WTC11 (cell line): ENCODE data around the gene SNAPC4. TPM values are rescaled to one million over a fixed set of nuclear protein-coding genes. Genes with fewer than 3 reads are reported as not detected.

Experiments
- ATAC-seq: fragments of 200-7000 bp; cut with Tn5 transposase; 2 replicates; pipeline ENCODE4 v1.10.0; 2021; ENCODE audit warnings: mild to moderate bottlenecking, moderate library complexity
- CTCF ChIA-PET: fragments of 300-600 bp; sonication (Branson Sonifier 250); formaldehyde crosslinking; loops from one replicate; lab custom pipeline; 2021; ENCODE audit warnings: antibody characterized with exemption; lab: Charles Lee
- POLR2A ChIA-PET: fragments of 350-600 bp; sonication (Branson Sonifier 250); formaldehyde crosslinking; loops from one replicate; lab custom pipeline; 2021; ENCODE audit warnings: antibody characterized with exemption; lab: Charles Lee
- DNase-seq: peaks from one replicate; pipeline ENCODE4 v3.0.0; 2021; ENCODE audit warnings: low spot score
- H3K27ac Mint-ChIP-seq: 2 replicates; pipeline ENCODE4 v1.8.0; 2021; ENCODE audit warnings: mixed read lengths
- H3K27me3 Mint-ChIP-seq: 2 replicates; pipeline ENCODE4 v1.8.0; 2021; ENCODE audit warnings: low read depth, mild to moderate bottlenecking, moderate library complexity, mixed read lengths
- H3K36me3 Mint-ChIP-seq: 2 replicates; pipeline ENCODE4 v1.8.0; 2021; ENCODE audit warnings: mixed read lengths
- H3K4me1 Mint-ChIP-seq: 2 replicates; pipeline ENCODE4 v1.8.0; 2022; ENCODE audit warnings: mixed read lengths
- H3K4me3 Mint-ChIP-seq: 2 replicates; pipeline ENCODE4 v1.8.0; 2021; ENCODE audit warnings: mild to moderate bottlenecking, moderate library complexity, mixed read lengths
- H3K9me3 Mint-ChIP-seq: 2 replicates; pipeline ENCODE4 v1.8.0; 2021; ENCODE audit warnings: mixed read lengths
- ARID4B ChIP-seq: sonication (generic); formaldehyde crosslinking; IDR thresholded peaks from 2 replicates; pipeline ENCODE4 v1.8.0; 2023; ENCODE audit warnings: missing genetic modification reagents, mild to moderate bottlenecking, borderline replicate concordance
- ATF6 ChIP-seq: sonication (generic); formaldehyde crosslinking; IDR thresholded peaks from 2 replicates; pipeline ENCODE4 v1.8.1; 2023; ENCODE audit warnings: mild to moderate bottlenecking, missing genetic modification reagents
- CBFB ChIP-seq: sonication (generic); formaldehyde crosslinking; IDR thresholded peaks from 2 replicates; pipeline ENCODE4 v1.8.1; 2022; ENCODE audit warnings: mild to moderate bottlenecking, low read depth, missing genetic modification reagents
- ETV6 ChIP-seq: sonication (generic); formaldehyde crosslinking; IDR thresholded peaks from 2 replicates; pipeline ENCODE4 v1.8.1; 2022; ENCODE audit warnings: mild to moderate bottlenecking, missing genetic modification reagents
- FOXK1 ChIP-seq: sonication (generic); formaldehyde crosslinking; IDR thresholded peaks from 2 replicates; pipeline ENCODE4 v1.8.0; 2022; ENCODE audit warnings: mild to moderate bottlenecking, moderate library complexity, missing genetic modification reagents
- GTF2I ChIP-seq: fragments of 250-450 bp; sonication (Bioruptor Pico); conservative IDR thresholded peaks from 2 replicates; pipeline ENCODE4 v1.4.0; 2021; ENCODE audit warnings: mild to moderate bottlenecking
- NR1H2 ChIP-seq: sonication (generic); formaldehyde crosslinking; IDR thresholded peaks from 2 replicates; pipeline ENCODE4 v1.9.0; 2021; ENCODE audit warnings: mild to moderate bottlenecking, moderate library complexity, missing genetic modification reagents
- NR2C2 ChIP-seq: sonication (generic); formaldehyde crosslinking; IDR thresholded peaks from 2 replicates; pipeline ENCODE4 v1.8.0; 2022; ENCODE audit warnings: mild to moderate bottlenecking, missing genetic modification reagents
- RELA ChIP-seq: sonication (generic); formaldehyde crosslinking; IDR thresholded peaks from 2 replicates; pipeline ENCODE4 v1.8.1; 2022; ENCODE audit warnings: missing genetic modification reagents, mild to moderate bottlenecking, borderline replicate concordance
- RORB ChIP-seq: fragments of 250-450 bp; sonication (Bioruptor Pico); IDR thresholded peaks from 2 replicates; pipeline ENCODE4 v1.9.0; 2021; ENCODE audit warnings: mild to moderate bottlenecking
- SMAD4 ChIP-seq: sonication (generic); formaldehyde crosslinking; IDR thresholded peaks from 2 replicates; pipeline ENCODE4 v1.8.0; 2022; ENCODE audit warnings: mild to moderate bottlenecking, missing genetic modification reagents
- TCF7 ChIP-seq: sonication (generic); formaldehyde crosslinking; IDR thresholded peaks from 2 replicates; pipeline ENCODE4 v1.8.0; 2022; ENCODE audit warnings: mild to moderate bottlenecking, low read depth, missing genetic modification reagents, moderate library complexity
- ZNF317 ChIP-seq: sonication (generic); formaldehyde crosslinking; IDR thresholded peaks from 2 replicates; pipeline ENCODE4 v1.8.1; 2023; ENCODE audit warnings: low read depth, mild to moderate bottlenecking, moderate library complexity, missing genetic modification reagents, borderline replicate concordance
- ZNF416 ChIP-seq: fragments of 250-450 bp; sonication (Bioruptor Pico); IDR thresholded peaks from 2 replicates; pipeline ENCODE4 v1.9.0; 2021; ENCODE audit warnings: mild to moderate bottlenecking, inconsistent platforms
- ZNF423 ChIP-seq: fragments of 250-450 bp; sonication (Bioruptor Pico); IDR thresholded peaks from 2 replicates; pipeline ENCODE4 v2.1.2; 2022; ENCODE audit warnings: mild to moderate bottlenecking, moderate library complexity
- total RNA-seq: library from RNA; stranded (reverse); gene quantifications from 3 replicates; pipeline ENCODE4 v1.2.3, GENCODE V29; 2021
- TF ChIP-seq, protein P1 (sequence below): sonication (generic); formaldehyde crosslinking; IDR thresholded peaks from 2 replicates; pipeline ENCODE4 v1.8.0; 2022; ENCODE audit warnings: mild to moderate bottlenecking, missing genetic modification reagents
- TF ChIP-seq, protein P2 (sequence below): fragments of 250-450 bp; sonication (Bioruptor Pico); IDR thresholded peaks from 2 replicates; pipeline ENCODE4 v1.8.0; 2021; ENCODE audit warnings: mild to moderate bottlenecking
- TF ChIP-seq, protein P3 (sequence below): sonication (generic); formaldehyde crosslinking; IDR thresholded peaks from 2 replicates; pipeline ENCODE4 v1.8.0; 2022; ENCODE audit warnings: mild to moderate bottlenecking, missing genetic modification reagents

Gene SNAPC4
- total RNA-seq, 1 experiment from 2014 or later: 22.8 TPM

DNA sequence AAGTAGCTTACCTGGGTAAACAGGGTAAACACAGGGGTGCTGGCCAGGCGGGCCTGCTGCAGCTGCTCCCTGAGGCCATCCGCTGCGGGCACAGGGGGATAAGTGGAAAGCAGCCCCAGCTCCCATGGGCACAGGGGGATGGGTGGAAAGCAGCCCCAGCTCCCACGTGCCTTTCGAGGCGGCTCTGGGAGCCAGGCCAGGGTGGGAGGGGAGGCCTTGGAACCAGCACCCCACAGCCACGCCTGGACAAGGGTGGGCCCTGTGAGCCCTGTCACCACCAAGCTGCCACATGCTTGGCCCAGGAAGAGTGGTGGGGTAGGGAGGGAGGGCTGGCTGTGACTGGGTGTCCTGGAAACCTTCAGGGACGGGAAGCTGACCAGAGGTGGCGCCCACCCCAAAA is 18.7 kb downstream of the SNAPC4 start:
- Mint-ChIP-seq H3K9me3 (no peaks in the 10 kb centered on the region), H3K36me3 (peaks cover 21% of the 10 kb centered on the region), H3K4me1 (no peaks in the 10 kb centered on the region)
- TF ChIP-seq ATF6 (CRISPR knock-in tag) (no peak), RELA (CRISPR knock-in tag) (no peak), ZNF416 (CRISPR knock-in tag) (no peak), RORB (CRISPR knock-in tag) (no peak)
- TF ChIP-seq, all 79 proteins: peak for 0
- POLR2A ChIA-PET: no interaction called here
- ATAC-seq (no peak), DNase-seq (no peak)
- Mint-ChIP-seq H3K27ac (no peak overlapping the region), H3K27me3 (no peaks in the 10 kb centered on the region), H3K4me3 (no peak overlapping the region)
- CTCF ChIA-PET: no interaction called here

DNA sequence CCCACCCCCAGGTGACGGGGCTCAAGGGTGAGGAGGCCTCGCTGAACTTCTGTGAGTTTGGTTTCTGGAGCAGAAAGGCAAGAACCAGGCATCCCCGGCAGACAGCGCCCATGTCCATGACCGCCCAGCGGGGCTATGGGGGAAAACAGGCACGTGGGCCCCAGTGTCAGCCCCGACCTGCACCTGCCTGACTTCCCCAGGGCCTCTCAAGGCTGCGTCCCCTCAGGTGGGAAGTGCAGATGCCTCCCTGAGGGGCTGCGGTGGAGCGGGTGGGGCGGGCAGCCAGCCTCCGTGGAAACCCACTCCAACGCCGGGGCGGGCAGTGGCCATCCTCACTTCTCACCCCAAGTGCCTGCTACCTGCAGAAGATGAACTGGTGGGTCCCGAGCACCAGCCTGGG is 19.6 kb downstream of the SNAPC4 start:
- CTCF ChIA-PET: no interaction called here
- Mint-ChIP-seq H3K27ac (no peak overlapping the region), H3K9me3 (no peaks in the 10 kb centered on the region), H3K4me3 (no peak overlapping the region), H3K4me1 (no peaks in the 10 kb centered on the region), H3K27me3 (no peaks in the 10 kb centered on the region), H3K36me3 (peaks cover 13% of the 10 kb centered on the region)
- ATAC-seq (no peak), DNase-seq (no peak)
- POLR2A ChIA-PET: no interaction called here
- TF ChIP-seq ARID4B: no peak
- no peak for TF ChIP-seq ZNF416 (CRISPR knock-in tag)
- no peak for TF ChIP-seq NR1H2 (CRISPR knock-in tag)
- TF ChIP-seq NR2C2 (CRISPR knock-in tag): no peak
- TF ChIP-seq ETV6: no peak
- TF ChIP-seq ZNF423: no peak
- TF ChIP-seq TCF7 (CRISPR knock-in tag): no peak
- TF ChIP-seq GTF2I (CRISPR knock-in tag): no peak
- no peak for TF ChIP-seq FOXK1 (CRISPR knock-in tag)
- no peak for TF ChIP-seq CBFB (CRISPR knock-in tag)
- TF ChIP-seq ZNF317: no peak
- no peak for TF ChIP-seq SMAD4 (CRISPR knock-in tag)
- TF ChIP-seq, protein P1, sequence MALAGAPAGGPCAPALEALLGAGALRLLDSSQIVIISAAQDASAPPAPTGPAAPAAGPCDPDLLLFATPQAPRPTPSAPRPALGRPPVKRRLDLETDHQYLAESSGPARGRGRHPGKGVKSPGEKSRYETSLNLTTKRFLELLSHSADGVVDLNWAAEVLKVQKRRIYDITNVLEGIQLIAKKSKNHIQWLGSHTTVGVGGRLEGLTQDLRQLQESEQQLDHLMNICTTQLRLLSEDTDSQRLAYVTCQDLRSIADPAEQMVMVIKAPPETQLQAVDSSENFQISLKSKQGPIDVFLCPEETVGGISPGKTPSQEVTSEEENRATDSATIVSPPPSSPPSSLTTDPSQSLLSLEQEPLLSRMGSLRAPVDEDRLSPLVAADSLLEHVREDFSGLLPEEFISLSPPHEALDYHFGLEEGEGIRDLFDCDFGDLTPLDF (CRISPR knock-in tag): no peak
- TF ChIP-seq, protein P2, sequence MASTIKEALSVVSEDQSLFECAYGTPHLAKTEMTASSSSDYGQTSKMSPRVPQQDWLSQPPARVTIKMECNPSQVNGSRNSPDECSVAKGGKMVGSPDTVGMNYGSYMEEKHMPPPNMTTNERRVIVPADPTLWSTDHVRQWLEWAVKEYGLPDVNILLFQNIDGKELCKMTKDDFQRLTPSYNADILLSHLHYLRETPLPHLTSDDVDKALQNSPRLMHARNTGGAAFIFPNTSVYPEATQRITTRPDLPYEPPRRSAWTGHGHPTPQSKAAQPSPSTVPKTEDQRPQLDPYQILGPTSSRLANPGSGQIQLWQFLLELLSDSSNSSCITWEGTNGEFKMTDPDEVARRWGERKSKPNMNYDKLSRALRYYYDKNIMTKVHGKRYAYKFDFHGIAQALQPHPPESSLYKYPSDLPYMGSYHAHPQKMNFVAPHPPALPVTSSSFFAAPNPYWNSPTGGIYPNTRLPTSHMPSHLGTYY: no peak
- TF ChIP-seq, protein P3, sequence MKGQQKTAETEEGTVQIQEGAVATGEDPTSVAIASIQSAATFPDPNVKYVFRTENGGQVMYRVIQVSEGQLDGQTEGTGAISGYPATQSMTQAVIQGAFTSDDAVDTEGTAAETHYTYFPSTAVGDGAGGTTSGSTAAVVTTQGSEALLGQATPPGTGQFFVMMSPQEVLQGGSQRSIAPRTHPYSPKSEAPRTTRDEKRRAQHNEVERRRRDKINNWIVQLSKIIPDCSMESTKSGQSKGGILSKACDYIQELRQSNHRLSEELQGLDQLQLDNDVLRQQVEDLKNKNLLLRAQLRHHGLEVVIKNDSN (CRISPR knock-in tag): no peak
